Breast epithelium (tissue), 4 donors: ENCODE data around the gene HLTF. TPM values are rescaled to one million over a fixed set of nuclear protein-coding genes. Genes with fewer than 3 reads are reported as not detected.

ENCODE experiments used
- DNase-seq, 2 donors: peaks; one replicate each; pipeline ENCODE4 v3.0.0-alpha.2; 2019; ENCODE audit warnings: low spot score in 2 of 2
- H3K27ac ChIP-seq, 2 donors: fragments of 200-600 bp; sonication (generic) in 1 of 2; one replicate each; pipeline ENCODE4 v1.5.1; 2016 to 2019; ENCODE audit warnings: mild to moderate bottlenecking in 1 of 2
- H3K27me3 ChIP-seq, 2 donors: fragments of 200-600 bp; sonication (generic) in 1 of 2; one replicate each; pipeline versions ENCODE4 v1.5.1 to v1.6.0; 2017 to 2019; ENCODE audit warnings: control low read depth in 1 of 2, mild to moderate bottlenecking in 1 of 2
- H3K36me3 ChIP-seq: fragments of 200-600 bp; one replicate; pipeline ENCODE4 v1.5.1; 2019
- H3K4me1 ChIP-seq, 2 donors: fragments of 200-600 bp; sonication (generic); one replicate each; pipeline ENCODE4 v1.5.1; 2016 to 2019; ENCODE audit warnings: control low read depth in 1 of 2
- H3K4me3 ChIP-seq, 3 donors: fragments of 200-600 bp; sonication (generic); 1 replicate in 2 of 3; 2 replicates in 1 of 3; pipeline ENCODE4 v1.5.1; 2016 to 2019; ENCODE audit warnings: mild to moderate bottlenecking in 3 of 3, moderate library complexity in 2 of 3
- H3K9me3 ChIP-seq, 2 donors: fragments of 200-600 bp; sonication (generic) in 1 of 2; one replicate each; pipeline ENCODE4 v1.5.1; 2016 to 2019; ENCODE audit warnings: control low read depth in 1 of 2
- CTCF ChIP-seq, 3 donors: fragments of 450-650 bp; IDR thresholded peaks; one replicate each; pipeline ENCODE4 v1.5.1; 2016 to 2017; ENCODE audit warnings: antibody characterized with exemption in 3 of 3, mild to moderate bottlenecking in 3 of 3, moderate library complexity in 3 of 3
- POLR2A ChIP-seq: fragments of 450-650 bp; IDR thresholded peaks from one replicate; pipeline ENCODE4 v1.6.1; 2016; ENCODE audit warnings: antibody characterized with exemption, mild to moderate bottlenecking, moderate library complexity
- POLR2AphosphoS5 ChIP-seq, 3 donors: sonication (generic); formaldehyde crosslinking; IDR thresholded peaks; one replicate each; pipeline ENCODE4 v1.6.1; 2017; ENCODE audit warnings: antibody characterized with exemption in 3 of 3
- intact Hi-C: fragments of 100-400 bp; cut with DNase I; formaldehyde crosslinking; loops from one replicate; pipeline ENCODE4 v1.15.1; 2023; ENCODE audit warnings: low total_unique reads
- total RNA-seq, 3 donors: library from RNA; depleted of rRNA; stranded (reverse); fragments of >200 nt; gene quantifications; one replicate each; pipeline ENCODE4 v1.1.0, GENCODE V29; 2016

Gene HLTF
- total RNA-seq, 3 donors from 2014 or later = 14.7 to 36.4 (median 22.6) TPM

DNA sequence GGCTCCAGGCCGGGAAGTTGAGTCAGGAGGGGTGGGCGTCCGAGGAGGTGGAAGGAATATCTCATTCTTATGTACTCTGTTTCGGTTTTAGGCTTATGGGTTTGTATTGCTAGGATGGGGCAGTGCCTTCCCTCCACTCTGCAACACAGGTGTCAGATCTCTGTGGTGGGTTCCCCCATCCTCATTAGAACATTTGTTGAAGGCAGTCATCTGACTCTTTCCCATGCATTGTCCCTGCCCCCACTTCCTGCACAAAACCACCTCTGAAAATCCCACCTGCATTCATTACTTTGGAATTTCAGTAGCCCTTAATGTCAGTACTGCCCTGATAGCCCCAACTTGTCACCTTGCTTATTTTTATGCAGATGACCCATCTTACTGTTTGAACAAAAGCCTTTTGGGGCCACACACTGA lies 65.5 kb downstream of the HLTF start:
- Histone ChIP-seq H3K9me3 (peaks cover 0 to 8% of the 10 kb centered on the region in 2 donors), H3K27ac (no peak overlapping the region), H3K36me3 (no peaks in the 10 kb centered on the region), H3K4me3 (no peak overlapping the region), H3K4me1 (no peaks in the 10 kb centered on the region), H3K27me3 (no peaks in the 10 kb centered on the region)
- intact Hi-C loops = no loop called here
- DNase-seq = no peak
- no peak for TF ChIP-seq CTCF (IDR thresholded peaks at IDR 0.05)
- TF ChIP-seq POLR2A = no peak
- no peak for TF ChIP-seq POLR2AphosphoS5 (IDR thresholded peaks at IDR 0.05)

DNA sequence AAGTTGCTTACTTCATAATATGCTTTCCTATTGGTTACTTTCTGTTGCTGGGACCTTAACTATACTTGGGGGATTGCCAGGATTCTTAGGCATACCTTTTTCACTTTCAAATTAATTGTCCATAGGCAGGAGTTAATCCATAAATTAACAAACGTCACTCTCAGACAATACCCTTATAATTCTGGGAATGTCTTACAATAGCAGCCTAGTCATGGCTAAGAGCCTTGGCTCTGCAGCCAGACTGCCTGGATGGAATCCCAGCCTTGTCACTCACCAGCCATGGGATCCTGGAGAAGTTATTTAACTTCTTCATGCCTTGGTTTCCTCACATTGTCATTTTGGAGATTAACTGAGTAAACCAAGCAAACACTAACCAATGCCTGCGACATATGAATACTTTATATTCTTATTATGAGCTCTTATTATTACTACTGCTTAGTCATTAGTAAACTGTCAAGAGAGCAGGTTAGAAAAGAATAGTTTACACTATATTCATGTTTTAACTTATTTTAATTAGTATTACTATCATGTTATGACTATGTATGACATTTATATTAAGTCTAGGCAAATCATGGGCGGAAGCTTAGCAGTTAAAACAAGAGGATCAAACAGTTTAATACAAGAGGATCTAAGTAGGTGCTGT lies 66.0 kb downstream of the HLTF start:
- intact Hi-C loops = no loop called here
- Histone ChIP-seq H3K4me3 (no peak overlapping the region), H3K9me3 (peaks cover 0 to 7% of the 10 kb centered on the region in 2 donors), H3K4me1 (no peaks in the 10 kb centered on the region), H3K27me3 (no peaks in the 10 kb centered on the region), H3K36me3 (no peaks in the 10 kb centered on the region), H3K27ac (no peak overlapping the region)
- TF ChIP-seq POLR2AphosphoS5 (IDR thresholded peaks at IDR 0.05) (no peak), POLR2A (no peak), CTCF (IDR thresholded peaks at IDR 0.05) (no peak)
- no peak for DNase-seq

- Histone ChIP-seq H3K4me1 (no peaks in the 10 kb centered on the region), H3K27ac (no peak overlapping the region), H3K36me3 (no peaks in the 10 kb centered on the region), H3K4me3 (no peak overlapping the region), H3K9me3 (no peaks in the 10 kb centered on the region), H3K27me3 (no peaks in the 10 kb centered on the region)
- no peak for DNase-seq
- TF ChIP-seq POLR2AphosphoS5 (IDR thresholded peaks at IDR 0.05) (no peak), CTCF (IDR thresholded peaks at IDR 0.05) (no peak), POLR2A (no peak)
- intact Hi-C loops = no loop called here
Observed at GRCh38 chr3:149019580-149019979, 66.8 kb downstream of the HLTF start.

DNA sequence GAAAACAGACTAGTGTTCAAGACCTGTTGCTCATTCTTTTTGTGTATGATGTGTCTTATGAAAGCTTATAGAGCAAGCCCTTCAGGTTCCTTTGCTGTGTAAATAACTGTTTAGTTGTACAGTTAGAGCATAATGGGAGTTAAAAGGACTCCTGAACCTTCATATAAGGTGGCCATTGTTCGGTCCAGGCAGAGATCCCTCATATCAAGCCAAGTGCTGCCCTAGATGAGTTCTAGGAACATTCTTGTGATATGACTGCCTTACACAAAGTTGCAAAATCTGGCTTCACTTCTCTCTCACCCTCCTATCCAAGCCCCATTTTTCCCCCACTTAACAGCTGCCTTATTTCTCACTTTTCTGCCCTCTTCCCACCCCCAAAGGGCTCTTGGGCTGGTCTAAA lies 68.1 kb downstream of the HLTF start:
- TF ChIP-seq CTCF (IDR thresholded peaks at IDR 0.05) (no peak), POLR2A (no peak), POLR2AphosphoS5 (IDR thresholded peaks at IDR 0.05) (no peak)
- H3K9me3 ChIP-seq = no peaks in the 10 kb centered on the region
- intact Hi-C loops = no loop called here
- no peaks in the 10 kb centered on the region for H3K4me1 ChIP-seq
- no peaks in the 10 kb centered on the region for H3K36me3 ChIP-seq
- DNase-seq = no peak
- no peak overlapping the region for H3K27ac ChIP-seq
- no peak overlapping the region for H3K4me3 ChIP-seq
- no peaks in the 10 kb centered on the region for H3K27me3 ChIP-seq

DNA sequence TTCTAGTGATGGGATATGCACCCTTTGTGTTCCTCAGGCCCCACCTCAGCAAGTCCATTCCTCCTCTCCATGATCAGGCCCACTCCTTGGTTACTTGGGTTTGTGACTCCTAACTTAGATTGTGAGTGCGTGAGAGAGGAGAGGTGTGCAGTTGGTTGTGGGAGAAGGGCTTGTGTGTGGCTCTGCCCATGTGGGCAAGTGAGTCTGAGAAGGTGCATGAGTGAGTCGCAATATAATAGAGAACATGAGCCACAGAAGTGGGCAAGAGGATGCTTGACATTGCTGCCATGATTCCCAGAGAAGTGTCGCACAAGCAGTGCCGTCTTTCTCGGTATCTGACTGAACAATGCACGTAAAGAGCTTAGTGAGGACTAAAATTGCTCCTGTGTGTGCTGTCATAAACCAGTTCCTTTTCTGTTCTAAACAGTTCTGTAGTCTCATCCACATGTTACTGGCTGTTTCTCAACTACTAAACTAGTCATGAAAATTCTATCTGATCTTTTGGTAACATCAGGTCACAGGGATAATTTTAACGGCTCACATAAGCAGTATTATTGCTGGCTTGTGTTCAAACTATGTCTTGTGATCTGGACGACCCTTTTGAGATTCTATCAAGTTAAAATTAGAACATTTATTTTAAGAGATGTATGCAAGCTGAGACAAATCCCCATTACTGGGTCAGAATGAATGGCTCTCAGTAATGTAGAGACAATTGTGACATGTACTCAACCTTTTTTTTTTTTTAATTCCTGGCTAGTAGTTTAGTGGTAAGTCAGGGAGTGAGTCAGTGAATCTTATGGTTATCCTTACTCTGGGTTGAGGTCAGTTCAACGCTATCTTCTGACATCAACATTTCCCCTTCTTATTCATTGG lies 69.4 kb downstream of the HLTF start:
- intact Hi-C loops = no loop called here
- no peaks in the 10 kb centered on the region for H3K36me3 ChIP-seq

More for the DNA sequence above, 69.4 kb downstream of the HLTF start:
- no peaks in the 10 kb centered on the region for H3K27me3 ChIP-seq
- no peak for DNase-seq
- H3K9me3 ChIP-seq = no peaks in the 10 kb centered on the region
- no peak overlapping the region for H3K4me3 ChIP-seq
- peak overlapping the region in 1 of 2 donors; percentile 34 for H3K27ac ChIP-seq
- TF ChIP-seq POLR2A = no peak
- no peak for TF ChIP-seq POLR2AphosphoS5 (IDR thresholded peaks at IDR 0.05)
- no peak for TF ChIP-seq CTCF (IDR thresholded peaks at IDR 0.05)
- no peaks in the 10 kb centered on the region for H3K4me1 ChIP-seq
